ENCODE results near the gene NDUFA13.
"Not testable (repeated sequence)": the region's sequence is repeated elsewhere in the genome, so short reads cannot be mapped to it uniquely, and the experiment has no call there.

- not testable (repeated sequence) for TF ChIP-seq CTCF, POLR2A (IDR thresholded peaks at IDR 0.05)
Measured at GRCh38 chr19:19472106-19472505, 43.9 kb upstream of the NDUFA13 start.
